ENCODE data around the gene MAFB.

Gene MAFB

DNA sequence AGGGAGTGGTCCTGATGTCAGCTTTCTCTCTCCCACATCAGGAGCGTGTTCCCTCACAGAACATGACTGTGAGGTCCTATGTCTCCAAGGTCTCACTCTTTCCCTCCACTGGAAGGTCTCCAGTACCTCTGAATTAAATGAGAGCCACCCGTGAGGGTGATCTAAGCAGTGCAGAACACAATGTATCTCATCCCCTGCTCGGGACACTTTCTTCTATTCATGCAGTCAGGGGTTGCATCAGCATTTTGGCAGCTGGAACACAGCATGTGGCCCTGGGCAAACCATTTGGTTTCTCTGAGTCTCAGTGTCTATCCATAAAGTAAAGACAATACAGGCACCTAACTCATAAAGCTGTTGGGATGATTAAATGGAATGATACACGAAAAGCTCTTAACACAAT is 34.2 kb downstream of the MAFB start:
- Histone ChIP-seq H3K36me3 (ENCODE audit: low read length) (no peaks in the 10 kb centered on the region), H3K9me3 (ENCODE audit: insufficient read depth, low read length) (no peaks in the 10 kb centered on the region), H3F3A (ENCODE audit: insufficient read depth) (no peaks in the 10 kb centered on the region), H3K9me2 (replicated peaks; ENCODE audit: insufficient read depth, low read length) (no peaks in the 10 kb centered on the region), H2AFZ (ENCODE audit: low read depth, low read length, severe bottlenecking) (no peak overlapping the region), H3K4me2 (ENCODE audit: low read depth, low read length, poor library complexity, severe bottlenecking) (no peak overlapping the region), H4K20me1 (ENCODE audit: low read depth, low read length) (no peaks in the 10 kb centered on the region), H3K9ac (ENCODE audit: low read length) (no peak overlapping the region), H3K4me3 (ENCODE audit: insufficient read depth, low read length, poor library complexity, severe bottlenecking) (no peak overlapping the region), H3K79me2 (ENCODE audit: insufficient read depth, low read length) (no peaks in the 10 kb centered on the region), H3K27me3 (ENCODE audit: low read length) (no peaks in the 10 kb centered on the region), H3K27ac (ENCODE audit: low read depth, low read length) (no peak overlapping the region)
- TF ChIP-seq, protein P1, sequence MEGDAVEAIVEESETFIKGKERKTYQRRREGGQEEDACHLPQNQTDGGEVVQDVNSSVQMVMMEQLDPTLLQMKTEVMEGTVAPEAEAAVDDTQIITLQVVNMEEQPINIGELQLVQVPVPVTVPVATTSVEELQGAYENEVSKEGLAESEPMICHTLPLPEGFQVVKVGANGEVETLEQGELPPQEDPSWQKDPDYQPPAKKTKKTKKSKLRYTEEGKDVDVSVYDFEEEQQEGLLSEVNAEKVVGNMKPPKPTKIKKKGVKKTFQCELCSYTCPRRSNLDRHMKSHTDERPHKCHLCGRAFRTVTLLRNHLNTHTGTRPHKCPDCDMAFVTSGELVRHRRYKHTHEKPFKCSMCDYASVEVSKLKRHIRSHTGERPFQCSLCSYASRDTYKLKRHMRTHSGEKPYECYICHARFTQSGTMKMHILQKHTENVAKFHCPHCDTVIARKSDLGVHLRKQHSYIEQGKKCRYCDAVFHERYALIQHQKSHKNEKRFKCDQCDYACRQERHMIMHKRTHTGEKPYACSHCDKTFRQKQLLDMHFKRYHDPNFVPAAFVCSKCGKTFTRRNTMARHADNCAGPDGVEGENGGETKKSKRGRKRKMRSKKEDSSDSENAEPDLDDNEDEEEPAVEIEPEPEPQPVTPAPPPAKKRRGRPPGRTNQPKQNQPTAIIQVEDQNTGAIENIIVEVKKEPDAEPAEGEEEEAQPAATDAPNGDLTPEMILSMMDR (IDR thresholded peaks at IDR 0.05; ENCODE audit: insufficient read depth, low read length, poor library complexity, severe bottlenecking), result no peak
- TF ChIP-seq EZH2phosphoT487 (conservative IDR thresholded peaks at IDR 0.05; ENCODE audit: low read length), result no peak

DNA sequence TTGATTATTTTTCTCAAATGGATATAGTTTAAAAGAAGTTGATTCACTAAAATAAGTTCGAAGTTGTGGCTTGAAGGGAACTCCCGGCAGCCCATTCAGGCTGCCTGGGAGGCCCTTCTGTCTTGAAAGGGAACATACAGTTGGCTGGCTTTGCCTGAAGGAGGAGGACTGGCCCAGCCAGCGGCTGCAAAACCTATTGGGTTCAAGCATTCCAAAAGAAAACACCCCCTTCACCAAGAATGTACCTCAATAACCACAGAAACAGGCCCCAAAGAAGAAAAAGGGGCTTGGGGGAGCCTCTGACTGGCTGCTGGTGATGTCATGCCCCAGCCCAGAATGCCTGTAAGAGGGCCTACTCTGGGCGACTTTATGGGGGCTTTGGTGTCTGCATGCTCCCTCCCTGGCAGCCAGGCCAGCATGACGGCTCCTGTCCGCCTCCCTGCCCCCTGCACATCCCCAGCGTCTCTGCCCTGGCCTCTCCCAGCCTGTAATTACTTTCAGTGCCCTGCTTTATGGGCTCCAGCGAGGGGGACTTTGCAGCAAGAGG is 36.5 kb downstream of the MAFB start:
- H3F3A ChIP-seq (ENCODE audit: insufficient read depth), result no peaks in the 10 kb centered on the region
- no peak overlapping the region for H2AFZ ChIP-seq (ENCODE audit: low read depth, low read length, severe bottlenecking)
- TF ChIP-seq EZH2phosphoT487 (conservative IDR thresholded peaks at IDR 0.05; ENCODE audit: low read length), result no peak
- TF ChIP-seq, protein P1 (IDR thresholded peaks at IDR 0.05; ENCODE audit: insufficient read depth, low read length, poor library complexity, severe bottlenecking), result no peak
- H3K9ac ChIP-seq (ENCODE audit: low read length), result no peak overlapping the region
- H3K4me3 ChIP-seq (ENCODE audit: insufficient read depth, low read length, poor library complexity, severe bottlenecking), result no peak overlapping the region
- H3K27me3 ChIP-seq (ENCODE audit: low read length), result no peaks in the 10 kb centered on the region
- no peak overlapping the region for H3K27ac ChIP-seq (ENCODE audit: low read depth, low read length)
- H3K79me2 ChIP-seq (ENCODE audit: insufficient read depth, low read length), result no peaks in the 10 kb centered on the region
- H3K9me2 ChIP-seq (replicated peaks; ENCODE audit: insufficient read depth, low read length), result no peaks in the 10 kb centered on the region
- H3K9me3 ChIP-seq (ENCODE audit: insufficient read depth, low read length), result no peaks in the 10 kb centered on the region
- no peak overlapping the region for H3K4me2 ChIP-seq (ENCODE audit: low read depth, low read length, poor library complexity, severe bottlenecking)
- H4K20me1 ChIP-seq (ENCODE audit: low read depth, low read length), result no peaks in the 10 kb centered on the region
- H3K36me3 ChIP-seq (ENCODE audit: low read length), result no peaks in the 10 kb centered on the region

DNA sequence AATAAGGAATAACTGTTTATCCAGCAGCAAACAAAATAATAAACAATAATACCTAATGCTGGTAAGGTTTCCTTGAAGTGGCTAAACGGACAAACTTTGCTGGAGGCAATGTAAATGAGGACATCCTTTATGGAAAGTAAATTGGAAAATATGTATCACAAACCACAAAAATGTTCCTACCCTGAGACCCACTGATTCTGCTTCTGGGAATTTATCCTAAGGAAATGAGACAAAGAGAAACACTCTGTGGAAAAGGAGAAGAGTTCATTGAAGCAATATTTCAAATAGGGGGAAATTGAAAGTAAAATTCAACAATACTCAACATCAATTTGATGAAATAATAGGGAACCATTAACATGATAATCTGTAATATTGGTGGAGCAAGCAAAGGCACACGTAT is 37.9 kb downstream of the MAFB start:
- no peak for TF ChIP-seq EZH2phosphoT487 (conservative IDR thresholded peaks at IDR 0.05; ENCODE audit: low read length)
- TF ChIP-seq, protein P1 (IDR thresholded peaks at IDR 0.05; ENCODE audit: insufficient read depth, low read length, poor library complexity, severe bottlenecking), result no peak
- no peaks in the 10 kb centered on the region for H3K9me2 ChIP-seq (replicated peaks; ENCODE audit: insufficient read depth, low read length)
- H3K4me2 ChIP-seq (ENCODE audit: low read depth, low read length, poor library complexity, severe bottlenecking), result no peak overlapping the region
- no peak overlapping the region for H2AFZ ChIP-seq (ENCODE audit: low read depth, low read length, severe bottlenecking)
- H3K27ac ChIP-seq (ENCODE audit: low read depth, low read length), result no peak overlapping the region
- H3K9ac ChIP-seq (ENCODE audit: low read length), result no peak overlapping the region
- no peaks in the 10 kb centered on the region for H3K79me2 ChIP-seq (ENCODE audit: insufficient read depth, low read length)
- no peaks in the 10 kb centered on the region for H3K9me3 ChIP-seq (ENCODE audit: insufficient read depth, low read length)
- no peak overlapping the region for H3K4me3 ChIP-seq (ENCODE audit: insufficient read depth, low read length, poor library complexity, severe bottlenecking)
- no peaks in the 10 kb centered on the region for H3K27me3 ChIP-seq (ENCODE audit: low read length)
- H3F3A ChIP-seq (ENCODE audit: insufficient read depth), result no peaks in the 10 kb centered on the region
- H3K36me3 ChIP-seq (ENCODE audit: low read length), result no peaks in the 10 kb centered on the region
- no peaks in the 10 kb centered on the region for H4K20me1 ChIP-seq (ENCODE audit: low read depth, low read length)
